GM12878 (cell line): ENCODE data around the gene LST1. TPM values are rescaled to one million over a fixed set of nuclear protein-coding genes. Genes with fewer than 3 reads are reported as not detected.

Source experiments
- ATAC-seq: fragments of 200-7000 bp; cut with Tn5 transposase; 3 replicates; pipeline ENCODE4 v1.9.1; 2020; ENCODE audit warnings: mild to moderate bottlenecking, moderate library complexity
- BruUV-seq: library from RNA; stranded (reverse); fragments of 400-500 nt; replicated peaks from 2 replicates; lab custom pipeline; 2021; lab: Mats Ljungman, UMichigan
- CTCF ChIA-PET: fragments of 300-600 bp; sonication (Branson Sonifier 250); formaldehyde crosslinking; extraction: SDS; loops from one replicate; lab custom pipeline; 2021; ENCODE audit warnings: inconsistent platforms; lab: Yijun Ruan, JAX
- POLR2A ChIA-PET: fragments of 350-600 bp; formaldehyde crosslinking; extraction: SDS; loops from one replicate; lab custom pipeline; 2021; ENCODE audit warnings: inconsistent platforms; lab: Charles Lee
- RAD21 ChIA-PET: fragments of 300-600 bp; sonication (Branson Sonifier 250); formaldehyde crosslinking; loops from one replicate; lab custom pipeline; 2023; ENCODE audit warnings: antibody characterized with exemption; ENCODE audit not compliant: unreplicated experiment; lab: Charles Lee
- SMC1A ChIA-PET: fragments of 300-600 bp; sonication (Branson Sonifier 250); formaldehyde crosslinking; loops from one replicate; lab custom pipeline; 2023; ENCODE audit not compliant: unreplicated experiment, uncharacterized antibody; lab: Charles Lee
- DNase-seq: peaks from one replicate; pipeline ENCODE4 v3.0.0-alpha.2; 2011; ENCODE audit warnings: low read depth, low spot score
- FAIRE-seq: peaks from 3 replicates; lab custom pipeline; 2011; peaks lifted over from hg19 to GRCh38; lab: Jason Lieb, UNC
- H2AFZ ChIP-seq: 2 replicates; pipeline ENCODE4 v1.6.0; 2011; ENCODE audit warnings: low read depth, low read length, control low read depth; ENCODE audit not compliant: control insufficient read depth
- H3K27ac ChIP-seq: 2 replicates; pipeline ENCODE4 v1.5.1; 2011; ENCODE audit warnings: control low read depth; ENCODE audit not compliant: control insufficient read depth, insufficient read depth
- H3K27me3 ChIP-seq, 2 experiments: replicated peaks in 1 of 2; 2 replicates each; pipeline versions ENCODE4 v1.6.0 to v1.6.1; 2011; ENCODE audit warnings: low read length in 1 of 2; ENCODE audit not compliant: control insufficient read depth in 2 of 2, insufficient read depth in 2 of 2
- H3K36me3 ChIP-seq, 2 experiments: 2 replicates each; pipeline ENCODE4 v1.5.1; 2011; ENCODE audit warnings: low read length in 1 of 2; ENCODE audit not compliant: control insufficient read depth in 2 of 2, insufficient read depth in 2 of 2
- H3K4me1 ChIP-seq: 2 replicates; pipeline ENCODE4 v1.6.1; 2011; ENCODE audit warnings: mild to moderate bottlenecking, low read length, moderate library complexity, mixed read lengths; ENCODE audit not compliant: control insufficient read depth, insufficient read depth
- H3K4me2 ChIP-seq: 2 replicates; pipeline ENCODE4 v1.6.0; 2011; ENCODE audit warnings: control low read depth; ENCODE audit not compliant: control insufficient read depth, insufficient read depth
- H3K4me3 ChIP-seq: fragments of 200-600 bp; sonication (generic); 2 replicates; pipeline ENCODE4 v1.5.1; 2016
- H3K79me2 ChIP-seq: 2 replicates; pipeline ENCODE4 v1.6.0; 2011; ENCODE audit warnings: low read length; ENCODE audit not compliant: control insufficient read depth, insufficient read depth
- H3K9ac ChIP-seq: 2 replicates; pipeline ENCODE4 v1.8.0; 2011; ENCODE audit warnings: low read length, control low read depth, mixed read lengths; ENCODE audit not compliant: control insufficient read depth, insufficient read depth
- H3K9me3 ChIP-seq: replicated peaks from 3 replicates; pipeline ENCODE4 v1.5.1; 2011; ENCODE audit warnings: mild to moderate bottlenecking, low read length; ENCODE audit not compliant: control insufficient read depth, insufficient read depth
- H4K20me1 ChIP-seq: 2 replicates; pipeline ENCODE4 v1.6.0; 2011; ENCODE audit not compliant: control insufficient read depth, insufficient read depth
- ATF7 ChIP-seq: fragments of 450-650 bp; IDR thresholded peaks from 2 replicates; pipeline ENCODE4 v1.6.1; 2016; ENCODE audit warnings: low read depth, mild to moderate bottlenecking
- BACH1 ChIP-seq: fragments of 450-650 bp; IDR thresholded peaks from 2 replicates; pipeline ENCODE4 v1.6.1; 2017; ENCODE audit warnings: mild to moderate bottlenecking, borderline replicate concordance
- CBX5 ChIP-seq: sonication (generic); IDR thresholded peaks from 2 replicates; pipeline ENCODE4 v1.6.1; 2016; ENCODE audit warnings: low read depth, moderate library complexity, mild to moderate bottlenecking, inconsistent platforms
- CHD2 ChIP-seq: IDR thresholded peaks from 2 replicates; pipeline ENCODE4 v1.6.1; 2011; ENCODE audit warnings: low read depth, low read length, improper control_type of control experiment, borderline replicate concordance
- FOXK2 ChIP-seq: fragments of 450-650 bp; IDR thresholded peaks from 2 replicates; pipeline ENCODE4 v1.6.1; 2017; ENCODE audit warnings: mild to moderate bottlenecking, moderate library complexity
- GABPA ChIP-seq: IDR thresholded peaks from 2 replicates; pipeline ENCODE4 v1.6.1; 2014; ENCODE audit warnings: antibody characterized with exemption, low read depth, mild to moderate bottlenecking, inconsistent platforms
- IKZF1 ChIP-seq: fragments of 450-650 bp; conservative IDR thresholded peaks from 2 replicates; pipeline ENCODE4 v1.6.1; 2017; ENCODE audit warnings: antibody characterized with exemption, mild to moderate bottlenecking
- IKZF2 ChIP-seq, 2 experiments: fragments of 450-650 bp; IDR thresholded peaks; 2 replicates each; pipeline ENCODE4 v1.6.1; 2017; ENCODE audit warnings: mild to moderate bottlenecking in 2 of 2, moderate library complexity in 2 of 2
- MLLT1 ChIP-seq: fragments of 450-650 bp; IDR thresholded peaks from 2 replicates; pipeline ENCODE4 v1.6.1; 2016; ENCODE audit warnings: mild to moderate bottlenecking
- MXI1 ChIP-seq: fragments of 150-350 bp; IDR thresholded peaks from 2 replicates; pipeline ENCODE4 v1.6.1; 2011; ENCODE audit warnings: low read depth, mild to moderate bottlenecking, inconsistent platforms, low read length, improper control_type of control experiment
- MYC ChIP-seq: IDR thresholded peaks from 2 replicates; pipeline ENCODE4 v1.6.1; 2011; ENCODE audit warnings: mild to moderate bottlenecking, low read length, moderate library complexity, inconsistent platforms; ENCODE audit not compliant: insufficient read depth, insufficient replicate concordance, insufficient read length, severe bottlenecking
- NFXL1 ChIP-seq: fragments of 450-650 bp; IDR thresholded peaks from 2 replicates; pipeline ENCODE4 v1.6.1; 2017; ENCODE audit warnings: antibody characterized with exemption, mild to moderate bottlenecking, borderline replicate concordance
- NR2C2 ChIP-seq: IDR thresholded peaks from 2 replicates; pipeline ENCODE4 v1.6.1; 2011; ENCODE audit warnings: borderline replicate concordance, low read depth; ENCODE audit not compliant: control insufficient read depth, insufficient read length
- RELB ChIP-seq: fragments of 450-650 bp; IDR thresholded peaks from 2 replicates; pipeline ENCODE4 v1.6.1; 2017; ENCODE audit warnings: low read depth, mild to moderate bottlenecking, moderate library complexity
- SP1 ChIP-seq: IDR thresholded peaks from one replicate; pipeline ENCODE4 v1.6.1; 2011; ENCODE audit warnings: low read depth, low read length
- SPI1 ChIP-seq: IDR thresholded peaks from 2 replicates; pipeline ENCODE4 v1.6.1; 2011; ENCODE audit warnings: low read depth, mild to moderate bottlenecking, low read length, moderate library complexity, borderline replicate concordance; ENCODE audit not compliant: insufficient read depth
- SREBF1 ChIP-seq: IDR thresholded peaks from 2 replicates; pipeline ENCODE4 v1.6.1; 2012; ENCODE audit warnings: mild to moderate bottlenecking, low read length
- TAF1 ChIP-seq: IDR thresholded peaks from 2 replicates; pipeline ENCODE4 v1.6.1; 2011; ENCODE audit warnings: mild to moderate bottlenecking, low read depth, low read length, borderline replicate concordance
- TCF7 ChIP-seq: IDR thresholded peaks from 2 replicates; pipeline ENCODE4 v1.6.1; 2014; ENCODE audit warnings: antibody characterized with exemption, borderline replicate concordance
- YY1 ChIP-seq: IDR thresholded peaks from 2 replicates; pipeline ENCODE4 v1.6.1; 2011; ENCODE audit warnings: low read depth, mild to moderate bottlenecking, low read length
- ZNF217 ChIP-seq: fragments of 450-650 bp; IDR thresholded peaks from 2 replicates; pipeline ENCODE4 v1.6.1; 2017; ENCODE audit warnings: antibody characterized with exemption, mild to moderate bottlenecking
- WGBS: methylation state at CpG from one replicate; pipeline ENCODE4 v1.1.6; 2016; ENCODE audit warnings: low lambda C conversion rate; ENCODE audit not compliant: insufficient replicate concordance, insufficient coverage; ENCODE audit errors: missing lambda C conversion rate; 5-methylcytosine and 5-hydroxymethylcytosine counted together
- in situ Hi-C: fragments of 300-500 bp; cut with MboI; formaldehyde crosslinking; loops from 9 replicates; pipeline ENCODE4 v1.14.3; 2018; ENCODE audit warnings: mixed read lengths
- intact Hi-C: fragments of 100-400 bp; cut with micrococcal nuclease; formaldehyde crosslinking; loops from one replicate; pipeline ENCODE4 v1.14.2; 2022; ENCODE audit not compliant: unreplicated experiment
- polyA plus RNA-seq, 11 experiments: library from polyadenylated mRNA; depleted of rRNA in 4 of 11; unstranded in 6 of 11; stranded (reverse) in 5 of 11; fragments of >200 nt; fragmentation: Nextera tagmentation in 4 of 11; fragmentation: Illumina TruSeq in 1 of 11; extraction: Ambion mirVana in 4 of 11; extraction: Trizol in 1 of 11; gene quantifications; 1 replicate in 1 of 11; 2 replicates in 10 of 11; pipeline versions ENCODE4 v1.2.1 to v1.2.3, GENCODE V29; 2011 to 2016; ENCODE audit warnings: inconsistent platforms in 2 of 11, missing spikeins in 2 of 11, low read depth in 1 of 11
- total RNA-seq, 4 experiments: library from RNA; depleted of rRNA in 3 of 4; stranded (reverse); fragments of >200 nt in 3 of 4; fragmentation: Illumina TruSeq in 1 of 4; extraction: Trizol in 1 of 4; gene quantifications; 2 replicates each; pipeline versions ENCODE4 v1.2.1 to v1.2.3, GENCODE V29; 2013 to 2021
- TF ChIP-seq, protein P1 (sequence below): fragments of 450-650 bp; IDR thresholded peaks from 2 replicates; pipeline ENCODE4 v1.6.1; 2014; ENCODE audit warnings: mild to moderate bottlenecking

The LST1 gene
- total and polyA plus RNA-seq, 10 of the 15 experiments (the other 5 are each of a cell fraction or from before 2014, with no cell fraction given), result 4.1 to 35.5 (median 16.4) TPM

DNA sequence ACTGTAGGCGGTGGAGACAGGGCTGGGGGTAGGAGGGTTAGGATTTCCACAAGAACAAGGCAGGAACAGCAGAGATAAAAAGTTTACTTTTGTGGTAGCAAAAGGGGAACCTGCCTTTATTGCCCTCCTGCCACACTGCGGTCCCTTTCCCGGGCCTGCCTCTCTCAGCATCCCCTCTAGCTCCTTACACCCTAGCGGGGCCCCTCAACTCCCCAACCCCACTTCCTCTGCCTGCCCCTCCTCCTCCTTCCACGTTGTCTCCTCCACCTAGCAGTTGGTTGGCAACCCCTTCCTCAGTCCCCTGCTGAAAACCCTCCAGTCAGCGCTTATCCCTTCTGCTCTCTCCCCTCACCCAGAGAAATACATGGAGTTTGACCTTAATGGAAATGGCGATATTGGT, 29.7 kb downstream of the LST1 start:
- Histone ChIP-seq H3K79me2 (peaks cover 12% of the 10 kb centered on the region), H3K9ac (peak overlapping the region; percentile 78), H4K20me1 (no peaks in the 10 kb centered on the region), H3K4me3 (peak overlapping the region; percentile 69), H3K27me3 (no peaks in the 10 kb centered on the region), H3K27ac (peak overlapping the region; percentile 93), H3K4me1 (peaks cover 29% of the 10 kb centered on the region), H2AFZ (peak overlapping the region; percentile 81), H3K4me2 (peak overlapping the region; percentile 96), H3K9me3 (no peaks in the 10 kb centered on the region), H3K36me3 (no peaks in the 10 kb centered on the region)
- POLR2A ChIA-PET, result interaction anchor here (0.6 to 3.4 kb wide), 14 partner anchors 17 to 342 kb away, joined by 3 to 19 read pairs (median 4); partner anchors contain the start of genes BAG6, C6orf47, DDX39B and NCR3
- 36% methylated on average over 5 of the region's 7 CpGs for WGBS
- BruUV-seq, result no TSS peak
- CTCF ChIA-PET, result interaction anchor here (1.5 to 10.5 kb wide), 4 partner anchors 17 to 122 kb away, joined by 3 to 95 read pairs (median 11); no protein-coding TSS in a partner anchor
- FAIRE-seq (no peak), DNase-seq (no peak), ATAC-seq (no peak)
- intact Hi-C loops (loop anchor here (5.0 kb wide), 1 partner anchor 118 kb away; the partner anchor contains the start of gene MICB), in situ Hi-C loops (no loop called here)
- SMC1A ChIA-PET, result interaction anchor here (0.7 to 9.6 kb wide), 11 partner anchors 18 to 319 kb away, joined by 3 to 78 read pairs (median 3); partner anchors contain the start of genes ATP6V1G2, NCR3 and NFKBIL1
- RAD21 ChIA-PET, result interaction anchor here (1.2 to 3.8 kb wide), 6 partner anchors 17 to 122 kb away, joined by 3 to 27 read pairs (median 4); partner anchors contain the start of genes GPANK1 and LTB
- peak; percentile 28 for TF ChIP-seq MLLT1
- TF ChIP-seq NFXL1, result no peak
- TF ChIP-seq ZNF217, result no peak
- TF ChIP-seq SPI1, result peak; percentile 70
- no peak for TF ChIP-seq GABPA
- TF ChIP-seq TAF1, result 0 out of 2 replicates have a peak, but pooled peaks have one; percentile 13
- no peak for TF ChIP-seq NR2C2
- peak in 1 of 2 experiments; percentile 60; a peak in 3 of 4 replicates for TF ChIP-seq IKZF2 (IDR thresholded peaks at IDR 0.05)
- no peak for TF ChIP-seq MXI1
- peak; percentile 37 for TF ChIP-seq IKZF1
- 0 out of 2 replicates have a peak, but pooled peaks have one; percentile 29 for TF ChIP-seq YY1
- TF ChIP-seq MYC, result no peak
- TF ChIP-seq ATF7, result peak; percentile 40; the same call in 1 of the 2 replicates
- TF ChIP-seq BACH1, result no peak
- TF ChIP-seq TCF7, result no peak
- TF ChIP-seq RELB, result 0 out of 2 replicates have a peak, but pooled peaks have one; percentile 24
- 0 out of 2 replicates have a peak, but pooled peaks have one; percentile 50 for TF ChIP-seq CHD2
- TF ChIP-seq CBX5, result no peak
- TF ChIP-seq SP1, result peak; percentile 35
- TF ChIP-seq, protein P1, sequence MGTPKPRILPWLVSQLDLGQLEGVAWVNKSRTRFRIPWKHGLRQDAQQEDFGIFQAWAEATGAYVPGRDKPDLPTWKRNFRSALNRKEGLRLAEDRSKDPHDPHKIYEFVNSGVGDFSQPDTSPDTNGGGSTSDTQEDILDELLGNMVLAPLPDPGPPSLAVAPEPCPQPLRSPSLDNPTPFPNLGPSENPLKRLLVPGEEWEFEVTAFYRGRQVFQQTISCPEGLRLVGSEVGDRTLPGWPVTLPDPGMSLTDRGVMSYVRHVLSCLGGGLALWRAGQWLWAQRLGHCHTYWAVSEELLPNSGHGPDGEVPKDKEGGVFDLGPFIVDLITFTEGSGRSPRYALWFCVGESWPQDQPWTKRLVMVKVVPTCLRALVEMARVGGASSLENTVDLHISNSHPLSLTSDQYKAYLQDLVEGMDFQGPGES, result no peak
- no peak for TF ChIP-seq FOXK2
- 0 out of 2 replicates have a peak, but pooled peaks have one; percentile 17 for TF ChIP-seq SREBF1
